Lower leg skin (tissue), 3 donors: ENCODE data around the gene QPRT.
"Not testable (repeated sequence)": the region's sequence is repeated elsewhere in the genome, so short reads cannot be mapped to it uniquely, and the experiment has no call there.

Experiments used
- POLR2A ChIP-seq, 2 donors: fragments of 450-650 bp; IDR thresholded peaks; one replicate each; pipeline ENCODE4 v1.6.1; 2016 to 2017; ENCODE audit warnings: antibody characterized with exemption in 2 of 2, mild to moderate bottlenecking in 1 of 2, moderate library complexity in 1 of 2
- TF ChIP-seq, protein P1 (sequence below), 3 donors: fragments of 450-650 bp; IDR thresholded peaks; one replicate each; pipeline ENCODE4 v1.5.1; 2016; ENCODE audit warnings: antibody characterized with exemption in 3 of 3, mild to moderate bottlenecking in 3 of 3, moderate library complexity in 2 of 3

DNA sequence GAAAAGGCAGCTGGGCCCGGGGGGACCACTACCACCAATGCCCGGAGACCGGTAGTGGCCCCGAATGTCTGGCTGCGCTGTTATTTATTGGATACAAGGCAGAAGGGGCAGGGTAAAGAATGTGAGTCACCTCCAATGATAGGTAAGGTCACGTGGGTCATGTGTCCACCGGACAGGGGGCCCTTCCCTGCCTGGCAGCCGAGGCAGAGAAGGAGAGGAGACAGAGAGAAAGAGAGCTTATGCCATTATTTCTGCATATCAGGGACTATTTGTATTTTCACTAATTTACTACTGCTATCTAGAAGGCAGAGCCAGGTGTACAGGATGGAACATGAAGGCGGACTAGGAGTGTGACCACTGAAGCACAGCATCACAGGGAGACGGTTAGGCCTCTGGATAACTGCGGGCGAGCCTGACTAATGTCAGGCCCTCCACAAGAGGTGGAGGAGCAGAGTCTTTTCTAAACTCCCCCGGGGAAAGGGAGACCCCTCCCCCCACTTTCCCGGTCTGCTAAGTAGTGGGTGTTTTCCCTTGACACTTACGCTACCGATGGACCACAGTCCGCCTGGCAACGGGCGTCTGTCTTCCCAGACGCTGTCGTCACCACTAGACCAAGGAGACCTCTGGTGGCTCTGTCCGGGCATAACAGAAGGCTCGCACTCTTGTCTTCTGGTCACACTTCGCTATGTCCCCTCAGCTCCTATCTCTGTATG is 42.3 kb downstream of the QPRT start:
- TF ChIP-seq POLR2A (IDR thresholded peaks at IDR 0.05): not testable (repeated sequence)
- TF ChIP-seq, protein P1, sequence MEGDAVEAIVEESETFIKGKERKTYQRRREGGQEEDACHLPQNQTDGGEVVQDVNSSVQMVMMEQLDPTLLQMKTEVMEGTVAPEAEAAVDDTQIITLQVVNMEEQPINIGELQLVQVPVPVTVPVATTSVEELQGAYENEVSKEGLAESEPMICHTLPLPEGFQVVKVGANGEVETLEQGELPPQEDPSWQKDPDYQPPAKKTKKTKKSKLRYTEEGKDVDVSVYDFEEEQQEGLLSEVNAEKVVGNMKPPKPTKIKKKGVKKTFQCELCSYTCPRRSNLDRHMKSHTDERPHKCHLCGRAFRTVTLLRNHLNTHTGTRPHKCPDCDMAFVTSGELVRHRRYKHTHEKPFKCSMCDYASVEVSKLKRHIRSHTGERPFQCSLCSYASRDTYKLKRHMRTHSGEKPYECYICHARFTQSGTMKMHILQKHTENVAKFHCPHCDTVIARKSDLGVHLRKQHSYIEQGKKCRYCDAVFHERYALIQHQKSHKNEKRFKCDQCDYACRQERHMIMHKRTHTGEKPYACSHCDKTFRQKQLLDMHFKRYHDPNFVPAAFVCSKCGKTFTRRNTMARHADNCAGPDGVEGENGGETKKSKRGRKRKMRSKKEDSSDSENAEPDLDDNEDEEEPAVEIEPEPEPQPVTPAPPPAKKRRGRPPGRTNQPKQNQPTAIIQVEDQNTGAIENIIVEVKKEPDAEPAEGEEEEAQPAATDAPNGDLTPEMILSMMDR (IDR thresholded peaks at IDR 0.05): not testable (repeated sequence)
